HUES6 (cell line): ENCODE results near the gene TSGA10.
"Not testable (repeated sequence)": the region's sequence is repeated elsewhere in the genome, so short reads cannot be mapped to it uniquely, and the experiment has no call there.

Experiments used
- H3K27ac ChIP-seq: 2 replicates; pipeline ENCODE4 v1.7.0; 2013; ENCODE audit warnings: low read depth, mild to moderate bottlenecking, low read length, inconsistent platforms
- H3K27me3 ChIP-seq: 2 replicates; pipeline ENCODE4 v1.6.1; 2013; ENCODE audit warnings: low read length; ENCODE audit not compliant: control insufficient read depth, insufficient read depth
- H3K36me3 ChIP-seq: 2 replicates; pipeline ENCODE4 v1.6.1; 2013; ENCODE audit warnings: low read length; ENCODE audit not compliant: control insufficient read depth, insufficient read depth
- H3K4me1 ChIP-seq: 2 replicates; pipeline ENCODE4 v1.6.1; 2013; ENCODE audit warnings: low read length; ENCODE audit not compliant: control insufficient read depth, insufficient read depth
- H3K4me3 ChIP-seq: 2 replicates; pipeline ENCODE4 v1.5.1; 2013; ENCODE audit warnings: low read depth, low read length
- H3K9ac ChIP-seq: one replicate; pipeline ENCODE4 v1.6.1; 2013; ENCODE audit warnings: mild to moderate bottlenecking, low read length
- H3K9me3 ChIP-seq: 2 replicates; pipeline ENCODE4 v1.6.1; 2013; ENCODE audit warnings: low read depth, low read length; ENCODE audit not compliant: control insufficient read depth, insufficient read depth

Gene TSGA10, protein sequence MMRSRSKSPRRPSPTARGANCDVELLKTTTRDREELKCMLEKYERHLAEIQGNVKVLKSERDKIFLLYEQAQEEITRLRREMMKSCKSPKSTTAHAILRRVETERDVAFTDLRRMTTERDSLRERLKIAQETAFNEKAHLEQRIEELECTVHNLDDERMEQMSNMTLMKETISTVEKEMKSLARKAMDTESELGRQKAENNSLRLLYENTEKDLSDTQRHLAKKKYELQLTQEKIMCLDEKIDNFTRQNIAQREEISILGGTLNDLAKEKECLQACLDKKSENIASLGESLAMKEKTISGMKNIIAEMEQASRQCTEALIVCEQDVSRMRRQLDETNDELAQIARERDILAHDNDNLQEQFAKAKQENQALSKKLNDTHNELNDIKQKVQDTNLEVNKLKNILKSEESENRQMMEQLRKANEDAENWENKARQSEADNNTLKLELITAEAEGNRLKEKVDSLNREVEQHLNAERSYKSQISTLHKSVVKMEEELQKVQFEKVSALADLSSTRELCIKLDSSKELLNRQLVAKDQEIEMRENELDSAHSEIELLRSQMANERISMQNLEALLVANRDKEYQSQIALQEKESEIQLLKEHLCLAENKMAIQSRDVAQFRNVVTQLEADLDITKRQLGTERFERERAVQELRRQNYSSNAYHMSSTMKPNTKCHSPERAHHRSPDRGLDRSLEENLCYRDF

DNA sequence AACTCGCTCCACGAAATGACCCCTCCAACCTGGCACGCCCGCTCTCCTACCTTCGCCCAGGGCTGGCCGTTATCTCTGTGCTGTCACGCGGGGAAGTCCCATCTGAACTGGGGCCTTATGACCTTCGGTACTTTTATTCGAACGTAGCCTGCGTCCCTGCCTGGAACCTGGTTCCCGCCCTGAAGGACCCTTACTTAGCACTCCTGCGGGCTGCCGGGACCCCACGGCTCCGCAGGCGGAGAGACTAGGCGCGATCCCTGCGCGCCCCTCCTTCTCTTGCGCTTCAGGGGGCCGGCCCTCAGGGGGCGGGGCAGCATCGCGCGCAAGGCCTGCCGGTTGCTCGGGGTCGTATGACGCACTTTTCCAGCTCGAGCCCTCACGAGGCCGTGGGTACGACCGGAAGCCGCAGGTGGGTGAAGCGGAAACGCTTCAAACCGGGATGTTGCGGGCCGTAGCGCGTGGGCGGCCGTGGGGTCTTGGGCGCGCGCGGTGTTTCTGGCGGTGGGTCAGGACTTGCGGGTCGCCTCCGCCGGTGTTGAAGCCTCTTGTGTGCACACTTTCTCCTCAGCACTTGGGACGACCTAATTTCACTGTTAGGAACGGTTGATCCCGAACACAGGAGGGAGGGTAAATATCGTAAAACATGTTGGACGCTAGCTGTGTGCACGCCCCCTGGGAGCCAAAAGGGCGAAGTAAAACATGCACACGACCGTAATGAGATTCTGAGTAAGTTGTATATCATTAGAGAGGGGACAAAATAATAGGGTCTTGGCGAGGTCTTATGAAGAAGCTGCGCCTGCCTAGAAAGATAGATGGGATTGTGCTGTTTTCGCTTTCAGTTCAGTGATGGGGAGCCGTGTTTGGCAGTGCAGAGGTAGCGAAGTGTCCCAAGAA lies at the start of gene TSGA10, which contains the start of gene LIPT1:
TSGA10 (minus strand) TSS at position 300 of the 894 bp plus-strand sequence. CDS start 45,503 bp downstream, outside the sequence.
LIPT1 (plus strand) TSS at position 325 of the 894 bp plus-strand sequence. CDS start 6,991 bp downstream, outside the sequence.
- Histone ChIP-seq H3K9ac (peak within 1 kb of the TSS; percentile 88), H3K4me3 (peak within 1 kb of the TSS; percentile 89), H3K9me3 (no peaks in the 10 kb centered on the region), H3K36me3 (peaks cover 8% of the 10 kb centered on the region; the same call in 1 of the 2 replicates), H3K4me1 (peaks cover 13% of the 10 kb centered on the region), H3K27me3 (no peaks in the 10 kb centered on the region), H3K27ac (0 out of 2 replicates have a peak within 1 kb of the TSS, but pooled peaks have one; percentile 6)

DNA sequence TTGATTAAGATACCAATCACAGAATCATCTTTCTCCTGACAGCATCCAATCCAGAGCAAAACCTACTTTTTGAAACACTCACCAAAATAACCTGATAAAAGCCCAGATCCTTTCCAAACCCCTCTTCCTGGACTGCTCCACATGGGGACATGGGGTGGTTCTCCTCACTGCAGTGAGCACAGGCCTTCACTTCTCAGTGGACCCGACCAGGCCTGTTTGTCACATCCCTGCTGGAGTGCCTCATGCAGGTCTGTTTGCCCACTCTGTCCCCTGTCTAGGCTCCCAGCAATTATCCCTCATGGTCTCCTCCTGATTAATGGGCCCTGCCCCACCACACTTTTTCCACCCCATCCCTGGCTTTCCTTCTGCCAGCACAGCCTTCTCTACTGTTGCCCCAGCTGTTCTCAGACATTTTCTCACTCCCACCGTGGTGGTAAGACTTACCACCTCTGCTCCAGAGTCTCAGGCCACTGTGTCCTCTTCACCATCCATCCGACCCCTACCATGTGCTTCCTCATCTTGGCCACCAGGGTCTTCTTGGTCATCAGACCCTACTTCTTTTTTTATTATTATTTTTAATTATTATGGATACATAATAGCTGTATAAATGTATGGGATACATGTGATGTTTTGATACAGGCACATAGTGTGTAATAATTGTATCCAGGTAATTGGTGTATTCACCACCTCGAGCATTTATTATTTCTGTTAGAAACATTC lies 47.4 kb upstream of the TSGA10 start:
- H3K4me3 ChIP-seq: no peak overlapping the region
- no peaks in the 10 kb centered on the region for H3K27me3 ChIP-seq
- peaks cover 18% of the 10 kb centered on the region for H3K36me3 ChIP-seq
- no peak overlapping the region for H3K9ac ChIP-seq
- peaks cover 29% of the 10 kb centered on the region for H3K9me3 ChIP-seq
- no peak overlapping the region for H3K27ac ChIP-seq
- H3K4me1 ChIP-seq: no peaks in the 10 kb centered on the region

DNA sequence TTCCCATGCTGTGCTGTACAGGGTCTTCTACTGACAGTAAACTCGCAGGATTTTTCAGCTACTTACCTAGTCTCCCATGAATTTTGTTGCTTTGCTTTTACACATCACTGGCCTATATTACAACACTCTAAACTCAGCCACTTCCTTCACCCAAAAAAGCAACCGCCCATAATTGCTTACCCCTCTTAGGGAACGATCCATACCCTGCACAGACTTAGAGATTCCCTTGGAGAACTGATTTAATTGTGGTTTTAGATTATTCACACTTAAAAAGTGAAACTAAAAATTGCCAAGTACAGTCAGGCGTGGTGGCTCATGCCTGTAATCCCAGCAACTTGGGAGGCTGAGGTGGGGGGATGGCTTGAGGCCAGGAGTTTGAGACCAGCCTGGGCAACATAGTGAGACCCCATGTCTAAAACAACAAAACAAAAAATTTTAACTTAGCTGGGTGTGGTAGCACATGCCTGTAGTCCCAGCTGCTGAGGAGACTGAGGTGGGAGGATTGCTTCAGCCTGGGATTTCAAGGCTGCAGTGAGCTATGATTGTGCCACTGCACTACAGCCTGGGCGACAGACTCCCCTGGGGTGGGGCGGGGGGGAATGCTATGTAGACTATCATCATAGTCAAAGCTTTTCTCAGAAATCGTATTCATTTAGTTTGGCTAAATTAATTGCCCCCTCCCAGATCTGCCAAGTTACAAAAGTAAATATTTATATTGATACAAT lies 45.5 kb upstream of the TSGA10 start:
- H3K27me3 ChIP-seq: no peaks in the 10 kb centered on the region
- H3K4me3 ChIP-seq: no peak overlapping the region
- no peaks in the 10 kb centered on the region for H3K4me1 ChIP-seq
- H3K36me3 ChIP-seq: peaks cover 36% of the 10 kb centered on the region
- H3K27ac ChIP-seq: no peak overlapping the region
- peaks cover 17% of the 10 kb centered on the region for H3K9me3 ChIP-seq
- H3K9ac ChIP-seq: no peak overlapping the region

DNA sequence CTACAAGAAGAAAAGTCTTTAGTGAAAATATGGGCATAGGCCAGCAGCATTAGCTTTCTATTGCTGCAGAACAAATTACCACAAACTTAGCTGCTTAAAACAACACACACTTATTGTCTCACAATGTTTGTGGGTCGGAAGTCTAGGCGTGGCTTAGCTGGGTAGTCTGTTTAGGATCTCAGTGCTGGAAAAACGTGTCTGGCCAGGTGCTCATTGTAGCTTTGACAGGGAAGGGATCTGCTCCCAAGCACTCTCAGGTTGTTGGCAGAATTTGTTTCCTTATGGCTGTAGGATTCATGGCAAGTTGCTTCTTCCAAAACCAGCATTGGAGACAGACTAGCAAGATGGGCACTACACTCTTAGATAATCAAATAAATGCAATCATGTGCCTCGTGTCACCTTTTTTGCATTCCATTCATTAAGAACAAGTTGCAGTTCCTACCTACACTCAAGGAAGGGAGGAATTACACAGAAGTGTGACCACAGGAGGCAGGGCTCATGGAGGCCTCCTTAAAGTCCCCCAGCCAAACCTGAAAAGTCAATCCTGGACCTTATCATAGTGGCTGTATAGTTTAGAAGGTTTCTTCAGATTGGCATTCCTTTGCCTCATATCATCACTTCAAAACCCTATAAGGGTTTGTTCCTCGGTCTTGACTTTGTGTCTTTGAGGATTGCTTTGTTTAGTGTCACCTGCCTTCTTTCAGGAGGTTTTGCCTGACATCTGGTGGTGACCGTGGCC lies 43.5 kb upstream of the TSGA10 start:
- Histone ChIP-seq H3K9ac (no peak overlapping the region), H3K4me1 (no peaks in the 10 kb centered on the region), H3K9me3 (0 out of 2 replicates have a peak, but pooled peaks cover 1% of the 10 kb centered on the region), H3K4me3 (no peak overlapping the region), H3K27ac (no peak overlapping the region), H3K36me3 (peaks cover 47% of the 10 kb centered on the region), H3K27me3 (no peaks in the 10 kb centered on the region)

DNA sequence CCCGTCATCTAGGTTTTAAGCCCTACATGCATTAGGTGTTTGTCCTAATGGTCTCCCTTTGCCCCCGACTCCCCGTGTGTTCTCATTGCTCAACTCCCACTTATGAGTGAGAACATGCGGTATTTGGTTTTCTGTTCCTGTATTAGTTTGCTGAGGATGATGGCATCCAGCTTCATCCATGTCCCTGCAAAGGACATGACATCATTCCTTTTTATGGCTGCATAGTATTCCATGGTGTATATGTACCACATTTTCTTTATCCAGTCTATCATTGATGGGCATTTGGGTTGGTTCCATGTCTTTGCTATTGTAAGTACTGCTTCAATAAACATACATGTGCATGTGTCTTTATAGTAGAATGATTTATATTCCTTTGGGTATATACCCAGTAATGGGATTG lies 37.6 kb upstream of the TSGA10 start:
- H3K4me1 ChIP-seq, H3K9ac ChIP-seq, H3K27me3 ChIP-seq, H3K27ac ChIP-seq, H3K4me3 ChIP-seq, H3K9me3 ChIP-seq: not testable (repeated sequence)
- H3K36me3 ChIP-seq: peaks cover 73% of the 10 kb centered on the region

DNA sequence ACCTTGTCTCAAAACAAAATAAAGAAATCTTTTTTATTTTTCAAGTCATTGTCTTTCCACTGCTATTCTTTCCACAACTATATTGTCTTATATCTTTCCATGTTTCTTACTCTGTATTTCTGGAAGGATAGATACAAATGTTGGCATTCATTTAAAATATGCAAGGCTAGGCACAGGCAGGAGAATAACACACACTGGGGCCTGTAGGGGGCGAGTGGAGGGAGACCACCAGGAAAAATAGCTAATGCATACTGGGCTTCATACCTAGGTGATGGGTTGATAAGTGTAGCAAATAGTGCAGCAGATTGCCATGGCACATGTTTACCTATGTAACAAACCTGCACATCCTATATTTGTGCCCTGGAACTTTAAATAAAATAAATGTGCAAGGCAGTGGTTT lies 35.8 kb upstream of the TSGA10 start:
- H3K4me1 ChIP-seq: no peaks in the 10 kb centered on the region
- no peaks in the 10 kb centered on the region for H3K9me3 ChIP-seq
- no peak overlapping the region for H3K4me3 ChIP-seq
- H3K27ac ChIP-seq: no peak overlapping the region
- no peaks in the 10 kb centered on the region for H3K27me3 ChIP-seq
- no peak overlapping the region for H3K9ac ChIP-seq
- H3K36me3 ChIP-seq: peaks cover 61% of the 10 kb centered on the region

DNA sequence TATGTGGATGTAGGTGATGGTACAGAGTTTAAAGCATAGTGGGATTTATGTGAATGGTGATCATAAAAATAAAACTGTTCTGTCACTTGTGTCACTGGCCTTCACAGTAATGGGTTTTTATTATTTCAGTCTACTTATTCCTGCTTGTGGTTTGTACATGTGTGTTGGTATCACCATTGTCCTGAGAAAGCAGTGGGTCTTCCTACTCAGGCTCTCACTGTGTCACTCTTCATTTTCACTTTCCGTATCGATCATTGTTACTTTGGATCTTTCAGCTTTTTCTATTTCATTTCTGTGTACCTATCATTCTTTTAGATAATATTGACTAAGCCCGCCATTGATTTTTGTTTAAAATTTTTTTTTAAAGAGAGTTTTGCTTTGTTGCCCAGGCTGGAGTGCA lies 33.6 kb upstream of the TSGA10 start:
- H3K9ac ChIP-seq: no peak overlapping the region
- no peak overlapping the region for H3K27ac ChIP-seq
- H3K4me1 ChIP-seq: no peaks in the 10 kb centered on the region
- H3K36me3 ChIP-seq: peaks cover 48% of the 10 kb centered on the region
- no peaks in the 10 kb centered on the region for H3K27me3 ChIP-seq
- H3K9me3 ChIP-seq: no peaks in the 10 kb centered on the region
- H3K4me3 ChIP-seq: no peak overlapping the region

DNA sequence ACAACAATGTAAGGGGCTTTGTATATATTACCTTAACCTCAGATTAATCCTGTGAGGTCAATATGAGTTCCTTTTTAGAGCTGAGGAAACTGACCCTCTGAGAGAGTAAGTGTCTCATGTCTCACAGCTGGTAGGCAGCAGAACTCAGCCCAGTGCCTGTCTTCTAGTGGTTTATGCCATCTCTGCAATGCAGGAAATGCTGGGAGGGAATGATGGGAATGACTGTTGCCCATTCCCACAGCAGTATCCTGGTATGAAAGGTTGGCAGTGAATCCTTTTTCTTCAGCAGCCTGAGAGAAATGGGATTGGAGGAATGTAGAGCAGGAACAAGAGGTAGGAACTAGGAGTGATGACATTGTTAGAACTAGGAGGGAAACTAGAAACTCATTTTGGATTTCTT lies 32.3 kb upstream of the TSGA10 start:
- no peak overlapping the region for H3K27ac ChIP-seq
- H3K27me3 ChIP-seq: no peaks in the 10 kb centered on the region
- no peak overlapping the region for H3K4me3 ChIP-seq
- H3K36me3 ChIP-seq: peaks cover 44% of the 10 kb centered on the region
- H3K9ac ChIP-seq: no peak overlapping the region
- H3K4me1 ChIP-seq: no peaks in the 10 kb centered on the region
- no peaks in the 10 kb centered on the region for H3K9me3 ChIP-seq

DNA sequence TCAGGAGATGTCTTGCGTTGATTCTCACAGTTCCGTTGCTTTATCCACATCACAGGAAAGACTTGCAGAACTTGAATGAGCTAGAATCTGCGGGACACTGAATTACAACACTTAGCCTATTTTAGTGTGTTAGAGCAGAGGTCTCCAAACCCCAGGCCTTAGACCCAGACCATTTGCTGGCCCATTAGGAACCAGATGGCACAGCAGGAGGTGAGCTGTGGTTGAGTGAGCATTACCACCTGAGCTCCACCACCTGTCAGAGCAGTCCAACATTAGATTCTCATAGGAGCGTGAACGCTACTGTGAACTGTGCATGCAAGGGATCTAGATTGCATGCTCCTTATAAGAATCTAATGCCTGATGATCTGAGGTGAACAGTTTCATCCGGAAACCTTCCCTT lies 30.1 kb upstream of the TSGA10 start:
- no peak overlapping the region for H3K9ac ChIP-seq
- no peaks in the 10 kb centered on the region for H3K27me3 ChIP-seq
- no peak overlapping the region for H3K27ac ChIP-seq
- no peak overlapping the region for H3K4me3 ChIP-seq
- no peaks in the 10 kb centered on the region for H3K4me1 ChIP-seq
- H3K9me3 ChIP-seq: no peaks in the 10 kb centered on the region
- H3K36me3 ChIP-seq: peaks cover 25% of the 10 kb centered on the region
